NCI-H1048 (cell line): ENCODE data around the gene KMT2B.
"Not testable (repeated sequence)": the region's sequence is repeated elsewhere in the genome, so short reads cannot be mapped to it uniquely, and the experiment has no call there.

Experiments used
- DNase-seq: peaks from one replicate; lab custom pipeline; 2025; lab: John Stamatoyannopoulos, UW

KMT2B gene

GRCh38 chr19:35757231-35757748, 39.5 kb downstream of the KMT2B start:
- DNase-seq, result no peak

- peak; percentile 94 for DNase-seq
Measured at GRCh38 chr19:35757749-35758608, 40.2 kb downstream of the KMT2B start, which contains the start of gene PROSER3. Gene PROSER3 (plus strand): TSS chr19:35758176. CDS start chr19:35758216, 40 bp downstream.

- no peak for DNase-seq
Measured at GRCh38 chr19:35759697-35760096, 41.9 kb downstream of the KMT2B start.

- no peak for DNase-seq
Measured at GRCh38 chr19:35760711-35761349, 43.0 kb downstream of the KMT2B start.

- no peak for DNase-seq
Measured at GRCh38 chr19:35764432-35765315, 46.9 kb downstream of the KMT2B start.

GRCh38 chr19:35766571-35767104, 48.8 kb downstream of the KMT2B start:
- no peak for DNase-seq

GRCh38 chr19:35767288-35768081, 49.7 kb downstream of the KMT2B start:
- no peak for DNase-seq

- no peak for DNase-seq
Measured at GRCh38 chr19:35768082-35768421, 50.2 kb downstream of the KMT2B start.

GRCh38 chr19:35772362-35772761, 54.6 kb downstream of the KMT2B start:
- not testable (repeated sequence) for DNase-seq

- DNase-seq, result no peak
Measured at GRCh38 chr19:35773020-35773806, 55.4 kb downstream of the KMT2B start.

- DNase-seq, result no peak
Measured at GRCh38 chr19:35774274-35775045, 56.7 kb downstream of the KMT2B start.

- DNase-seq, result no peak
Measured at GRCh38 chr19:35775046-35775297, 57.2 kb downstream of the KMT2B start.

- DNase-seq, result peak; percentile 98
Measured at GRCh38 chr19:35775298-35776101, 57.7 kb downstream of the KMT2B start, which contains the start of gene ARHGAP33. Gene ARHGAP33 (plus strand): TSS chr19:35775564. CDS start chr19:35775659, 95 bp downstream.

GRCh38 chr19:35776102-35776788, 58.4 kb downstream of the KMT2B start:
- no peak for DNase-seq

- no peak for DNase-seq
Measured at GRCh38 chr19:35777086-35777841, 59.5 kb downstream of the KMT2B start.

- no peak for DNase-seq
Measured at GRCh38 chr19:35777961-35778360, 60.2 kb downstream of the KMT2B start.

GRCh38 chr19:35779033-35779432, 61.2 kb downstream of the KMT2B start:
- DNase-seq, result no peak
